NB4 (cell line): Measurements from ENCODE around the gene ABHD12.

Experiments
- POLR2A ChIP-seq: IDR thresholded peaks from 2 replicates; pipeline ENCODE4 v1.6.1; 2011; ENCODE audit warnings: mild to moderate bottlenecking; ENCODE audit not compliant: insufficient read length; ENCODE audit errors: extremely low read depth
- TF ChIP-seq, protein P1 (sequence below): IDR thresholded peaks from one replicate; pipeline ENCODE4 v1.5.1; 2012; ENCODE audit warnings: low read depth, low read length
- TF ChIP-seq, protein P2 (sequence below): IDR thresholded peaks from 2 replicates; pipeline ENCODE4 v1.6.1; 2011; ENCODE audit warnings: low read depth, low read length

DNA sequence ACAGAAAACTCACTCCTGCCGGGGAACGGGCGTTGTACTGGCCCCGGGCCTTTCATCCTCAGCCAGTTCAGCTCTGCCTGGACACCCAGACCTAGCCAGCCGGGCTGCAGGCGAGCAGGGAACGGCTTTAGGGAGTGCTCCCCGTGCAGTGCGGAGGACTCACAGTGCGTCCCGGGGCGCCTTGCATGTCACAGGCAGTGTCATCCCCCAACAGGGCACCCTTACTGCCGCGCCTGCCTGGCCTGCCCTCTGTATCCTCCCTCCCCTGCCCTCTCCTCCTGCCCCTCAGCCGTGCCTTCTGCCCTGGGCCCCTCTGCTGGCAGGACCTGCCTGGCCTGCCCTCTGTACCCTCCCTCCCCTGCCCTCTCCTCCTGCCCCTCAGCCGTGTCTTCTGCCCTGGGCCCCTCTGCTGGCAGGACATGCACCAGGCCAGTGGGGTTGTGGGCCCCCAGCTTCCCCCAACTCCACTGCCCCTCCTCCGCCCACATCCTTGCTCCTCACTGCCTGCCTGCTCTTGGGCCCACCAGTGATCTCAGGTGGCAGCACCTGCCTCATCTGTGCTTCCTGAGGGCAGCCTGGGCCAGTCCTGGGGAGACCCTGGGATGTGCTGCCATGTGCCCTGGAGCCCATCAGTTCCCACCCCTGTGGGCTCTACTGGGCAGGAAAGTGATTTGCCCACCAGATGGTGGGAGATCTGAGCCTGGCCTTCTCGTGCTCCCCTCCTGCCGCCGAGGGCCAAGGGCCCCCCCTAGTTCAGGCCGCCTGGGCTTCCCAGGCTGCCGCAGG is 99.8 kb downstream of the ABHD12 start:
- TF ChIP-seq, protein P1, sequence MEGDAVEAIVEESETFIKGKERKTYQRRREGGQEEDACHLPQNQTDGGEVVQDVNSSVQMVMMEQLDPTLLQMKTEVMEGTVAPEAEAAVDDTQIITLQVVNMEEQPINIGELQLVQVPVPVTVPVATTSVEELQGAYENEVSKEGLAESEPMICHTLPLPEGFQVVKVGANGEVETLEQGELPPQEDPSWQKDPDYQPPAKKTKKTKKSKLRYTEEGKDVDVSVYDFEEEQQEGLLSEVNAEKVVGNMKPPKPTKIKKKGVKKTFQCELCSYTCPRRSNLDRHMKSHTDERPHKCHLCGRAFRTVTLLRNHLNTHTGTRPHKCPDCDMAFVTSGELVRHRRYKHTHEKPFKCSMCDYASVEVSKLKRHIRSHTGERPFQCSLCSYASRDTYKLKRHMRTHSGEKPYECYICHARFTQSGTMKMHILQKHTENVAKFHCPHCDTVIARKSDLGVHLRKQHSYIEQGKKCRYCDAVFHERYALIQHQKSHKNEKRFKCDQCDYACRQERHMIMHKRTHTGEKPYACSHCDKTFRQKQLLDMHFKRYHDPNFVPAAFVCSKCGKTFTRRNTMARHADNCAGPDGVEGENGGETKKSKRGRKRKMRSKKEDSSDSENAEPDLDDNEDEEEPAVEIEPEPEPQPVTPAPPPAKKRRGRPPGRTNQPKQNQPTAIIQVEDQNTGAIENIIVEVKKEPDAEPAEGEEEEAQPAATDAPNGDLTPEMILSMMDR: no peak
- no peak for TF ChIP-seq POLR2A
- TF ChIP-seq, protein P2, sequence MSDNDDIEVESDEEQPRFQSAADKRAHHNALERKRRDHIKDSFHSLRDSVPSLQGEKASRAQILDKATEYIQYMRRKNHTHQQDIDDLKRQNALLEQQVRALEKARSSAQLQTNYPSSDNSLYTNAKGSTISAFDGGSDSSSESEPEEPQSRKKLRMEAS: no peak
